NCI-H446 (cell line): Measurements from ENCODE around the gene LITAFD.

ENCODE experiments used
- DNase-seq, 2 experiments: peaks; one replicate each; lab custom pipeline; 2025; lab: John Stamatoyannopoulos, UW

LITAFD gene

GRCh38 chr16:8920645-8921346 is 38.6 kb downstream of the LITAFD start:
- no peak for DNase-seq

GRCh38 chr16:8921347-8921984 is 39.3 kb downstream of the LITAFD start:
- no peak for DNase-seq

GRCh38 chr16:8923199-8923598 is 41.0 kb downstream of the LITAFD start:
- no peak for DNase-seq

GRCh38 chr16:8924214-8924613 is 42.1 kb downstream of the LITAFD start:
- no peak for DNase-seq

- no peak for DNase-seq
Measured at GRCh38 chr16:8925455-8925854, 43.3 kb downstream of the LITAFD start.

GRCh38 chr16:8926827-8927226 is 44.7 kb downstream of the LITAFD start:
- no peak for DNase-seq

- no peak for DNase-seq
Measured at GRCh38 chr16:8928467-8928957, 46.4 kb downstream of the LITAFD start.

- DNase-seq, result peak in 1 of 2 experiments; percentile 23
Measured at GRCh38 chr16:8929086-8929748, 47.1 kb downstream of the LITAFD start.

GRCh38 chr16:8931859-8932258 is 49.7 kb downstream of the LITAFD start:
- no peak for DNase-seq

- no peak for DNase-seq
Measured at GRCh38 chr16:8934601-8935000, 52.5 kb downstream of the LITAFD start.
